Keratinocyte (primary cell): ENCODE results near the gene FAM83E. TPM values are rescaled to one million over a fixed set of nuclear protein-coding genes. Genes with fewer than 3 reads are reported as not detected.

ENCODE experiments used
- DNase-seq: peaks from one replicate; pipeline ENCODE4 v3.0.0-alpha.2; 2011; ENCODE audit warnings: low read depth, missing footprints, low spot score
- FAIRE-seq: peaks from 2 replicates; lab custom pipeline; 2011; peaks lifted over from hg19 to GRCh38; lab: Jason Lieb, UNC
- H2AFZ ChIP-seq: 2 replicates; pipeline ENCODE4 v1.6.0; 2012; ENCODE audit warnings: low read length, control low read depth, inconsistent platforms; ENCODE audit not compliant: control insufficient read depth
- H3K27ac ChIP-seq: 2 replicates; pipeline ENCODE4 v1.5.1; 2011; ENCODE audit warnings: low read length; ENCODE audit not compliant: control insufficient read depth, insufficient read depth
- H3K27me3 ChIP-seq: 3 replicates; pipeline ENCODE4 v1.6.0; 2011; ENCODE audit warnings: low read length; ENCODE audit not compliant: control insufficient read depth, insufficient read depth; ENCODE audit errors: extremely low read depth
- H3K36me3 ChIP-seq, 2 experiments: 2 replicates in 1 of 2; 3 replicates in 1 of 2; pipeline ENCODE4 v1.5.1; 2011; ENCODE audit warnings: low read length in 2 of 2, mild to moderate bottlenecking in 1 of 2; ENCODE audit not compliant: control insufficient read depth in 2 of 2, insufficient read depth in 2 of 2; ENCODE audit errors: extremely low read depth in 1 of 2
- H3K4me1 ChIP-seq: 3 replicates; pipeline ENCODE4 v1.5.1; 2011; ENCODE audit warnings: low read length; ENCODE audit not compliant: control insufficient read depth, insufficient read depth; ENCODE audit errors: extremely low read depth
- H3K4me2 ChIP-seq: 3 replicates; pipeline ENCODE4 v1.6.0; 2011; ENCODE audit warnings: low read depth, low read length; ENCODE audit not compliant: control insufficient read depth, insufficient read depth; ENCODE audit errors: extremely low read depth
- H3K4me3 ChIP-seq, 3 experiments: fragments of 200-600 bp in 1 of 3; sonication (generic) in 1 of 3; 2 replicates in 2 of 3; 3 replicates in 1 of 3; pipeline ENCODE4 v1.5.1; 2011 to 2016; ENCODE audit warnings: low read length in 3 of 3, mild to moderate bottlenecking in 3 of 3, control low read depth in 2 of 3, inconsistent platforms in 1 of 3, low read depth in 1 of 3, mixed read lengths in 1 of 3, mixed run types in 1 of 3, moderate library complexity in 1 of 3; ENCODE audit not compliant: control insufficient read depth in 2 of 3, insufficient read depth in 2 of 3; ENCODE audit errors: extremely low read depth in 1 of 3
- H3K79me2 ChIP-seq: 2 replicates; pipeline ENCODE4 v1.6.0; 2012; ENCODE audit warnings: low read length; ENCODE audit not compliant: control insufficient read depth, insufficient read depth
- H3K9ac ChIP-seq: 3 replicates; pipeline ENCODE4 v1.6.0; 2011; ENCODE audit warnings: low read length; ENCODE audit not compliant: control insufficient read depth, insufficient read depth; ENCODE audit errors: extremely low read depth
- H3K9me1 ChIP-seq: 3 replicates; pipeline ENCODE4 v1.6.0; 2011; ENCODE audit warnings: low read length; ENCODE audit not compliant: control insufficient read depth, insufficient read depth; ENCODE audit errors: extremely low read depth
- H3K9me3 ChIP-seq: 2 replicates; pipeline ENCODE4 v1.5.1; 2012; ENCODE audit warnings: low read depth, low read length; ENCODE audit not compliant: control insufficient read depth
- H4K20me1 ChIP-seq: 3 replicates; pipeline ENCODE4 v1.6.0; 2011; ENCODE audit warnings: low read length; ENCODE audit not compliant: control insufficient read depth, insufficient read depth; ENCODE audit errors: extremely low read depth
- EZH2 ChIP-seq: IDR thresholded peaks from one replicate; pipeline ENCODE4 v1.6.1; 2012; ENCODE audit warnings: inconsistent platforms, mild to moderate bottlenecking, low read length, moderate library complexity
- dilution Hi-C: fragments of 300-500 bp; cut with MboI; formaldehyde crosslinking; loops from one replicate; pipeline ENCODE4 v1.7.0; 2020; ENCODE audit warnings: low sequenced_read_pairs; ENCODE audit not compliant: extremely low pct_ligation_motif_present
- polyA plus RNA-seq, 5 experiments: library from polyadenylated mRNA; depleted of rRNA in 3 of 5; stranded (reverse) in 3 of 5; stranded (forward) in 1 of 5; unstranded in 1 of 5; fragments of >200 nt; gene quantifications; 1 replicate in 1 of 5; 2 replicates in 3 of 5; 3 replicates in 1 of 5; pipeline versions ENCODE4 v1.2.1 to v1.2.3, GENCODE V29; 2011 to 2012; ENCODE audit warnings: missing spikeins in 2 of 5, low read depth in 1 of 5, low replicate concordance in 1 of 5
- TF ChIP-seq, protein P1 (sequence below), 3 experiments: IDR thresholded peaks in 1 of 3; conservative IDR thresholded peaks in 1 of 3; optimal IDR thresholded peaks in 1 of 3; 2 replicates in 2 of 3; 3 replicates in 1 of 3; pipeline versions ENCODE3 to v1.5.1; 2011; ENCODE audit warnings: low read length in 3 of 3, mild to moderate bottlenecking in 3 of 3, moderate library complexity in 2 of 3, control low read depth in 1 of 3, inconsistent platforms in 1 of 3; ENCODE audit not compliant: insufficient read depth in 2 of 3; ENCODE audit errors: extremely low read depth in 1 of 3

Gene FAM83E
- polyA plus RNA-seq, 1 donor (not counting 4 experiments of a cell fraction or from before 2014, with no cell fraction given): 0.17 TPM

DNA sequence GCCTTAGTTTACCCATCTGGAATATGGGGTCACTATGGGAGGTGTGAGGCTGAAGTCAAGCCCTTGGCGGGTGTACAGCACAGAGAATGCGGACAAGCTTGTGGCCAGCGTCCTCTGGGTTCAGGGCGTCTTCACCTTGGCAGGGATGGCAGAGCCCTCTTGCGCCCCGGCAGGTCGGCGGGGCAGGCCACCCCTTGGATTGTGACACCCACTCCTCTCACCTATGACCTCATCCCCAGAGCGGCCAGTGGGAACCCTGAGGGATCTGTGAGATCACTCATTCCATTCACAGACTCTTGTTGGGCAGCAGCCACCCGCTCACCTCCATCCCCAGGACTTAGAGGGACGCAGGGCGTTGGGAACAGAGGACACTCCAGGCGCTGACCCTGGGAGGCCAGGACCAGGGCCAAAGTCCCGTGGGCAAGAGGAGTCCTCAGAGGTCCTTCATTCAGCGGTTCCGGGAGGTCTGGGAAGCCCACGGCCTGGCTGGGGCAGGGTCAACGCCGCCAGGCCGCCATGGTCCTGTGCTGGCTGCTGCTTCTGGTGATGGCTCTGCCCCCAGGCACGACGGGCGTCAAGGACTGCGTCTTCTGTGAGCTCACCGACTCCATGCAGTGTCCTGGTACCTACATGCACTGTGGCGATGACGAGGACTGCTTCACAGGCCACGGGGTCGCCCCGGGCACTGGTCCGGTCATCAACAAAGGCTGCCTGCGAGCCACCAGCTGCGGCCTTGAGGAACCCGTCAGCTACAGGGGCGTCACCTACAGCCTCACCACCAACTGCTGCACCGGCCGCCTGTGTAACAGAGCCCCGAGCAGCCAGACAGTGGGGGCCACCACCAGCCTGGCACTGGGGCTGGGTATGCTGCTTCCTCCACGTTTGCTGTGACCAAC, 8.2 kb downstream of the FAM83E start, which contains the start of gene SPACA4:
TSS of gene SPACA4 (plus strand) at position 280 of the 896 bp plus-strand sequence. CDS start at position 517, 237 bp downstream.
- no peaks in the 10 kb centered on the region for H3K36me3 ChIP-seq
- no peaks in the 10 kb centered on the region for H3K4me1 ChIP-seq
- dilution Hi-C loops: no loop called here
- no peaks in the 10 kb centered on the region for H3K9me3 ChIP-seq
- no peak within 1 kb of the TSS for H3K27ac ChIP-seq
- no peaks in the 10 kb centered on the region for H3K9me1 ChIP-seq
- no peaks in the 10 kb centered on the region for H3K79me2 ChIP-seq
- H3K9ac ChIP-seq: no peak within 1 kb of the TSS
- H3K4me2 ChIP-seq: no peak within 1 kb of the TSS
- no peak for DNase-seq
- no peak within 1 kb of the TSS for H2AFZ ChIP-seq
- no peaks in the 10 kb centered on the region for H3K27me3 ChIP-seq
- TF ChIP-seq EZH2: no peak
- TF ChIP-seq, protein P1, sequence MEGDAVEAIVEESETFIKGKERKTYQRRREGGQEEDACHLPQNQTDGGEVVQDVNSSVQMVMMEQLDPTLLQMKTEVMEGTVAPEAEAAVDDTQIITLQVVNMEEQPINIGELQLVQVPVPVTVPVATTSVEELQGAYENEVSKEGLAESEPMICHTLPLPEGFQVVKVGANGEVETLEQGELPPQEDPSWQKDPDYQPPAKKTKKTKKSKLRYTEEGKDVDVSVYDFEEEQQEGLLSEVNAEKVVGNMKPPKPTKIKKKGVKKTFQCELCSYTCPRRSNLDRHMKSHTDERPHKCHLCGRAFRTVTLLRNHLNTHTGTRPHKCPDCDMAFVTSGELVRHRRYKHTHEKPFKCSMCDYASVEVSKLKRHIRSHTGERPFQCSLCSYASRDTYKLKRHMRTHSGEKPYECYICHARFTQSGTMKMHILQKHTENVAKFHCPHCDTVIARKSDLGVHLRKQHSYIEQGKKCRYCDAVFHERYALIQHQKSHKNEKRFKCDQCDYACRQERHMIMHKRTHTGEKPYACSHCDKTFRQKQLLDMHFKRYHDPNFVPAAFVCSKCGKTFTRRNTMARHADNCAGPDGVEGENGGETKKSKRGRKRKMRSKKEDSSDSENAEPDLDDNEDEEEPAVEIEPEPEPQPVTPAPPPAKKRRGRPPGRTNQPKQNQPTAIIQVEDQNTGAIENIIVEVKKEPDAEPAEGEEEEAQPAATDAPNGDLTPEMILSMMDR (optimal IDR thresholded peaks at IDR 0.05 in 1 of 3, IDR thresholded peaks at IDR 0.05 in 1 of 3, conservative IDR thresholded peaks at IDR 0.05 in 1 of 3; ENCODE audit: extremely low read depth in 1 of 3, insufficient read depth in 2 of 3, low read length in 3 of 3): no peak
- no peaks in the 10 kb centered on the region for H4K20me1 ChIP-seq
- H3K4me3 ChIP-seq: no peak within 1 kb of the TSS
- FAIRE-seq: no peak

DNA sequence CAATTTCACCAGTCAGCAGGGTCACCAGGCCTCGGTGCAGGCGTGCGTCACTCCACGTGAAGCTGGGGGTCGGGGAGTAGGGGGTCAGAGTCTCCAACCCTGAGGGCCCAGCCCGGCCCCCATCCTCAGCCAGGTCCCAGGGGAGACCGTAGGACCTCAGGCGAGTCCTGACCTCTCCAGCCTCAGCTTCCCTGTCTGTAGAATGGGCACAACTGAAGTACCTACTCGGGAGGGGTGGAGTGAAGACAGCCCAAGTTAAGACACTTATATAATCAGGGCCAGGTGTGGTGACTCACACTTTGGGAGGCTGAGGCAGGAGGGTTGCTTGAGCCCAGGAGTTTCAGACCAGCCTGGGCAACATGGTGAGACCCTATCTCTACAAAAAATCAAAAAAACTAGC, 11.0 kb downstream of the FAM83E start:
- Histone ChIP-seq H2AFZ (no peak overlapping the region), H3K9me3 (no peaks in the 10 kb centered on the region), H3K36me3 (no peaks in the 10 kb centered on the region), H4K20me1 (no peaks in the 10 kb centered on the region), H3K27me3 (no peaks in the 10 kb centered on the region), H3K9ac (no peak overlapping the region), H3K4me3 (no peak overlapping the region), H3K27ac (no peak overlapping the region), H3K79me2 (no peaks in the 10 kb centered on the region), H3K4me2 (no peak overlapping the region), H3K9me1 (no peaks in the 10 kb centered on the region), H3K4me1 (no peaks in the 10 kb centered on the region)
- TF ChIP-seq, protein P1 (optimal IDR thresholded peaks at IDR 0.05 in 1 of 3, IDR thresholded peaks at IDR 0.05 in 1 of 3, conservative IDR thresholded peaks at IDR 0.05 in 1 of 3; ENCODE audit: extremely low read depth in 1 of 3, insufficient read depth in 2 of 3, low read length in 3 of 3): no peak
- no peak for TF ChIP-seq EZH2
- dilution Hi-C loops: no loop called here
- FAIRE-seq: no peak
- no peak for DNase-seq
